HEK293 (cell line): Measurements from ENCODE around the gene KCNJ11.
A peak's percentile ranks its signal among the peaks of the same experiment; 100 is the strongest.

Experiments
- GLI2 ChIP-seq: fragments of 450-650 bp; formaldehyde crosslinking; IDR thresholded peaks from 2 replicates; pipeline ENCODE4; 2017; ENCODE audit warnings: missing biosample characterization, missing genetic modification characterization, low read depth, borderline replicate concordance
- KLF1 ChIP-seq: fragments of 450-650 bp; formaldehyde crosslinking; IDR thresholded peaks from 2 replicates; pipeline ENCODE4 v1.5.1; 2016; ENCODE audit warnings: missing biosample characterization, missing genetic modification characterization
- KLF16 ChIP-seq: fragments of 450-650 bp; formaldehyde crosslinking; IDR thresholded peaks from 2 replicates; pipeline ENCODE4 v1.5.1; 2017; ENCODE audit warnings: missing biosample characterization, missing genetic modification characterization
- KLF7 ChIP-seq: fragments of 450-650 bp; formaldehyde crosslinking; IDR thresholded peaks from 2 replicates; pipeline ENCODE4 v1.5.1; 2016; ENCODE audit warnings: missing biosample characterization, missing genetic modification characterization, borderline replicate concordance
- PRDM1 ChIP-seq: fragments of 450-650 bp; formaldehyde crosslinking; IDR thresholded peaks from 2 replicates; pipeline ENCODE4; 2016; ENCODE audit warnings: missing biosample characterization, missing genetic modification characterization
- SALL2 ChIP-seq: fragments of 450-650 bp; formaldehyde crosslinking; IDR thresholded peaks from 2 replicates; pipeline ENCODE4 v1.5.0; 2017; ENCODE audit warnings: missing biosample characterization, mild to moderate bottlenecking, missing genetic modification characterization, borderline replicate concordance
- TRIM28 ChIP-seq: IDR thresholded peaks from 2 replicates; pipeline ENCODE4 v1.6.1; 2011; ENCODE audit warnings: low read length, control low read depth, borderline replicate concordance
- ZBTB49 ChIP-seq: fragments of 450-650 bp; formaldehyde crosslinking; IDR thresholded peaks from 2 replicates; pipeline ENCODE4 v1.5.1; 2016; ENCODE audit warnings: missing biosample characterization, missing genetic modification characterization, low read depth
- ZBTB8A ChIP-seq: fragments of 450-650 bp; formaldehyde crosslinking; IDR thresholded peaks from 2 replicates; pipeline ENCODE4 v1.5.1; 2016; ENCODE audit warnings: missing biosample characterization, missing genetic modification characterization
- ZFHX2 ChIP-seq: fragments of 450-650 bp; formaldehyde crosslinking; conservative IDR thresholded peaks from 2 replicates; pipeline ENCODE4 v1.5.1; 2016; ENCODE audit warnings: missing biosample characterization, missing genetic modification characterization
- ZNF211 ChIP-seq: fragments of 450-650 bp; formaldehyde crosslinking; IDR thresholded peaks from 2 replicates; pipeline ENCODE4 v1.5.1; 2016; ENCODE audit warnings: low read depth, missing biosample characterization, missing genetic modification characterization
- ZNF335 ChIP-seq: fragments of 450-650 bp; formaldehyde crosslinking; conservative IDR thresholded peaks from 2 replicates; pipeline ENCODE4 v1.5.1; 2016; ENCODE audit warnings: missing biosample characterization, missing genetic modification characterization
- ZNF394 ChIP-seq: fragments of 450-650 bp; formaldehyde crosslinking; IDR thresholded peaks from 2 replicates; pipeline ENCODE4 v1.5.1; 2016; ENCODE audit warnings: missing biosample characterization, missing genetic modification characterization, mild to moderate bottlenecking, moderate library complexity, borderline replicate concordance
- ZNF398 ChIP-seq: fragments of 450-650 bp; formaldehyde crosslinking; IDR thresholded peaks from 2 replicates; pipeline ENCODE4 v1.5.1; 2017; ENCODE audit warnings: missing biosample characterization, missing genetic modification characterization
- ZNF544 ChIP-seq: fragments of 450-650 bp; formaldehyde crosslinking; IDR thresholded peaks from 2 replicates; pipeline ENCODE4 v1.5.0; 2017; ENCODE audit warnings: missing biosample characterization, missing genetic modification characterization
- ZNF677 ChIP-seq: fragments of 450-650 bp; IDR thresholded peaks from 2 replicates; pipeline ENCODE4 v1.5.0; 2018; ENCODE audit warnings: missing biosample characterization, mild to moderate bottlenecking, missing genetic modification characterization, moderate library complexity
- ZNF701 ChIP-seq: fragments of 450-650 bp; formaldehyde crosslinking; IDR thresholded peaks from 2 replicates; pipeline ENCODE4 v1.5.1; 2016; ENCODE audit warnings: missing biosample characterization, missing genetic modification characterization
- ZNF776 ChIP-seq: fragments of 450-650 bp; formaldehyde crosslinking; IDR thresholded peaks from 2 replicates; pipeline ENCODE4 v1.5.0; 2017; ENCODE audit warnings: missing biosample characterization, missing genetic modification characterization, borderline replicate concordance
- ZNF777 ChIP-seq: fragments of 450-650 bp; formaldehyde crosslinking; IDR thresholded peaks from 2 replicates; pipeline ENCODE4 v1.5.1; 2017; ENCODE audit warnings: missing biosample characterization, missing genetic modification characterization, borderline replicate concordance
- ZNF830 ChIP-seq: fragments of 450-650 bp; IDR thresholded peaks from 2 replicates; pipeline ENCODE4 v1.5.0; 2018; ENCODE audit warnings: missing biosample characterization, missing genetic modification characterization, low read depth, mild to moderate bottlenecking, moderate library complexity
- ZSCAN23 ChIP-seq: fragments of 450-650 bp; formaldehyde crosslinking; IDR thresholded peaks from 2 replicates; pipeline ENCODE4 v1.5.1; 2016; ENCODE audit warnings: missing biosample characterization, missing genetic modification characterization
- ZSCAN30 ChIP-seq: fragments of 450-650 bp; IDR thresholded peaks from 2 replicates; pipeline ENCODE4 v1.5.1; 2018; ENCODE audit warnings: missing biosample characterization, mild to moderate bottlenecking, missing genetic modification characterization, moderate library complexity
- TF ChIP-seq, protein P1 (sequence below): fragments of 450-650 bp; formaldehyde crosslinking; IDR thresholded peaks from 2 replicates; pipeline ENCODE4 v1.5.1; 2016; ENCODE audit warnings: missing biosample characterization, missing genetic modification characterization
- TF ChIP-seq, protein P2 (sequence below): fragments of 450-650 bp; formaldehyde crosslinking; IDR thresholded peaks from 2 replicates; pipeline ENCODE4 v1.5.1; 2017; ENCODE audit warnings: missing biosample characterization, missing genetic modification characterization
- TF ChIP-seq, protein P3 (sequence below): fragments of 450-650 bp; formaldehyde crosslinking; optimal IDR thresholded peaks from 2 replicates; pipeline ENCODE3; 2016; ENCODE audit warnings: missing biosample characterization, mild to moderate bottlenecking, missing genetic modification characterization
- TF ChIP-seq, protein P4 (sequence below): fragments of 450-650 bp; formaldehyde crosslinking; IDR thresholded peaks from 2 replicates; pipeline ENCODE4 v1.5.1; 2016; ENCODE audit warnings: missing biosample characterization, missing genetic modification characterization

KCNJ11 gene

GRCh38 chr11:17389211-17389956 lies 925 bp upstream of the KCNJ11 start (continued):
- TF ChIP-seq ZNF776 (no peak), KLF16 (tag by site-specific recombination) (0 out of 2 replicates have a peak, but pooled peaks have one; percentile 67), ZSCAN30 (tag by site-specific recombination) (no peak), ZBTB8A (tag by site-specific recombination) (peak; percentile 24; the same call in 1 of the 2 replicates), ZNF830 (tag by site-specific recombination) (no peak), ZBTB49 (tag by site-specific recombination) (no peak), PRDM1 (tag by site-specific recombination) (no peak), ZNF677 (no peak), ZNF701 (tag by site-specific recombination) (no peak), SALL2 (tag by site-specific recombination) (no peak), ZNF777 (tag by site-specific recombination) (no peak), ZFHX2 (peak; percentile 61), KLF7 (tag by site-specific recombination) (no peak), ZNF394 (peak; percentile 52; the same call in 1 of the 2 replicates), GLI2 (no peak), TRIM28 (no peak), ZNF211 (tag by site-specific recombination) (no peak), ZSCAN23 (no peak), ZNF335 (no peak), ZNF398 (tag by site-specific recombination) (peak; percentile 86), ZNF544 (tag by site-specific recombination) (no peak), KLF1 (tag by site-specific recombination) (peak; percentile 88)
- TF ChIP-seq, protein P1, sequence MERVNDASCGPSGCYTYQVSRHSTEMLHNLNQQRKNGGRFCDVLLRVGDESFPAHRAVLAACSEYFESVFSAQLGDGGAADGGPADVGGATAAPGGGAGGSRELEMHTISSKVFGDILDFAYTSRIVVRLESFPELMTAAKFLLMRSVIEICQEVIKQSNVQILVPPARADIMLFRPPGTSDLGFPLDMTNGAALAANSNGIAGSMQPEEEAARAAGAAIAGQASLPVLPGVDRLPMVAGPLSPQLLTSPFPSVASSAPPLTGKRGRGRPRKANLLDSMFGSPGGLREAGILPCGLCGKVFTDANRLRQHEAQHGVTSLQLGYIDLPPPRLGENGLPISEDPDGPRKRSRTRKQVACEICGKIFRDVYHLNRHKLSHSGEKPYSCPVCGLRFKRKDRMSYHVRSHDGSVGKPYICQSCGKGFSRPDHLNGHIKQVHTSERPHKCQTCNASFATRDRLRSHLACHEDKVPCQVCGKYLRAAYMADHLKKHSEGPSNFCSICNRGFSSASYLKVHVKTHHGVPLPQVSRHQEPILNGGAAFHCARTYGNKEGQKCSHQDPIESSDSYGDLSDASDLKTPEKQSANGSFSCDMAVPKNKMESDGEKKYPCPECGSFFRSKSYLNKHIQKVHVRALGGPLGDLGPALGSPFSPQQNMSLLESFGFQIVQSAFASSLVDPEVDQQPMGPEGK (tag by site-specific recombination) = peak; percentile 55; the same call in 1 of the 2 replicates
- TF ChIP-seq, protein P2, sequence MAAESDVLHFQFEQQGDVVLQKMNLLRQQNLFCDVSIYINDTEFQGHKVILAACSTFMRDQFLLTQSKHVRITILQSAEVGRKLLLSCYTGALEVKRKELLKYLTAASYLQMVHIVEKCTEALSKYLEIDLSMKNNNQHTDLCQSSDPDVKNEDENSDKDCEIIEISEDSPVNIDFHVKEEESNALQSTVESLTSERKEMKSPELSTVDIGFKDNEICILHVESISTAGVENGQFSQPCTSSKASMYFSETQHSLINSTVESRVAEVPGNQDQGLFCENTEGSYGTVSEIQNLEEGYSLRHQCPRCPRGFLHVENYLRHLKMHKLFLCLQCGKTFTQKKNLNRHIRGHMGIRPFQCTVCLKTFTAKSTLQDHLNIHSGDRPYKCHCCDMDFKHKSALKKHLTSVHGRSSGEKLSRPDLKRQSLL (tag by site-specific recombination) = no peak
- TF ChIP-seq, protein P3, sequence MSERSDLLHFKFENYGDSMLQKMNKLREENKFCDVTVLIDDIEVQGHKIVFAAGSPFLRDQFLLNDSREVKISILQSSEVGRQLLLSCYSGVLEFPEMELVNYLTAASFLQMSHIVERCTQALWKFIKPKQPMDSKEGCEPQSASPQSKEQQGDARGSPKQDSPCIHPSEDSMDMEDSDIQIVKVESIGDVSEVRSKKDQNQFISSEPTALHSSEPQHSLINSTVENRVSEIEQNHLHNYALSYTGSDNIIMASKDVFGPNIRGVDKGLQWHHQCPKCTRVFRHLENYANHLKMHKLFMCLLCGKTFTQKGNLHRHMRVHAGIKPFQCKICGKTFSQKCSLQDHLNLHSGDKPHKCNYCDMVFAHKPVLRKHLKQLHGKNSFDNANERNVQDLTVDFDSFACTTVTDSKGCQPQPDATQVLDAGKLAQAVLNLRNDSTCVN (tag by site-specific recombination) = peak; percentile 26
- TF ChIP-seq, protein P4, sequence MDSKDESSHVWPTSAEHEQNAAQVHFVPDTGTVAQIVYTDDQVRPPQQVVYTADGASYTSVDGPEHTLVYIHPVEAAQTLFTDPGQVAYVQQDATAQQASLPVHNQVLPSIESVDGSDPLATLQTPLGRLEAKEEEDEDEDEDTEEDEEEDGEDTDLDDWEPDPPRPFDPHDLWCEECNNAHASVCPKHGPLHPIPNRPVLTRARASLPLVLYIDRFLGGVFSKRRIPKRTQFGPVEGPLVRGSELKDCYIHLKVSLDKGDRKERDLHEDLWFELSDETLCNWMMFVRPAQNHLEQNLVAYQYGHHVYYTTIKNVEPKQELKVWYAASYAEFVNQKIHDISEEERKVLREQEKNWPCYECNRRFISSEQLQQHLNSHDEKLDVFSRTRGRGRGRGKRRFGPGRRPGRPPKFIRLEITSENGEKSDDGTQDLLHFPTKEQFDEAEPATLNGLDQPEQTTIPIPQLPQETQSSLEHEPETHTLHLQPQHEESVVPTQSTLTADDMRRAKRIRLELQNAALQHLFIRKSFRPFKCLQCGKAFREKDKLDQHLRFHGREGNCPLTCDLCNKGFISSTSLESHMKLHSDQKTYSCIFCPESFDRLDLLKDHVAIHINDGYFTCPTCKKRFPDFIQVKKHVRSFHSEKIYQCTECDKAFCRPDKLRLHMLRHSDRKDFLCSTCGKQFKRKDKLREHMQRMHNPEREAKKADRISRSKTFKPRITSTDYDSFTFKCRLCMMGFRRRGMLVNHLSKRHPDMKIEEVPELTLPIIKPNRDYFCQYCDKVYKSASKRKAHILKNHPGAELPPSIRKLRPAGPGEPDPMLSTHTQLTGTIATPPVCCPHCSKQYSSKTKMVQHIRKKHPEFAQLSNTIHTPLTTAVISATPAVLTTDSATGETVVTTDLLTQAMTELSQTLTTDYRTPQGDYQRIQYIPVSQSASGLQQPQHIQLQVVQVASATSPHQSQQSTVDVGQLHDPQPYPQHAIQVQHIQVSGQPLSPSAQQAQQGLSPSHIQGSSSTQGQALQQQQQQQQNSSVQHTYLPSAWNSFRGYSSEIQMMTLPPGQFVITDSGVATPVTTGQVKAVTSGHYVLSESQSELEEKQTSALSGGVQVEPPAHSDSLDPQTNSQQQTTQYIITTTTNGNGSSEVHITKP (tag by site-specific recombination) = peak; percentile 90
